NCI-H2196 treated with DMSO at 0.1 percent for 48 hours (cell line): ENCODE data around the gene STARD4.

Experiments used
- DNase-seq: peaks from one replicate; lab custom pipeline; 2025; ENCODE audit not compliant: unreplicated experiment; lab: John Stamatoyannopoulos, UW

The STARD4 gene

DNA sequence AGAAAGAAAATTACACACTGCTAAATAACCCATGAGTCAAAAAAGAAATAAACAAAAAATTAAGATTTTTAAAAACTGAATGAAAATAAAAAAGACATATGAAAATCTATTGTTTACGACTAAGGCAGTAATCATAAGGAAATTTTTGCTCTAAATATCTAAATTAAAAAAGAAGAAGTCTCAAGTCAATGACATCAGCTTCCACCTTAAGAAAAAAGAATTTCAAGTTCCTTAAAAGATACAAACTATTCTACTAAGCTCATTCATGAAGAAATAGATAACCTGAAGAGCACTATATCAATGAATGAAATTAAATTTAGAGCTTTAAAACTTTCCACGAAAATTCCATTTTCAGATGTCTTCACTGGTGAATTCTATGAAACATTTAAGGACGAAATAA is 15.7 kb upstream of the STARD4 start:
- DNase-seq, result no peak

DNA sequence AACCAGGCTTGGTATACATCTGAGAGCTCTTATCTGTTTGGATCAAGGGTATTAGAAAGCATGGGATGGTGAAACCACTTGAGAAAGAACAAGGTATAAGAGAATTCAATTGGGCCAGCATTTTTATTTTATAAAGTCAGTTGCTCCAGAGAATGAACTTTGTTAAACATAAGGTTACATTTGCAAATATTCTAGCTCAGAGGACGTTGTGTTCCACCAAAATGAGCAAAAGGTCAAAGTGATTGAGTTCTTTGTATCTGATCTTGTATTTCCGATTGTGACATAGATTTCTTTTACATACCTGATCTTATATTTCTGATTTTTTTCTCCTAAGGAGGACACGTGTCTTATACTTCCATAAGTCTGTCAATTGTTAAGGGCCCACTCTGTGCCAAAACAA is 8.6 kb upstream of the STARD4 start:
- DNase-seq, result no peak

DNA sequence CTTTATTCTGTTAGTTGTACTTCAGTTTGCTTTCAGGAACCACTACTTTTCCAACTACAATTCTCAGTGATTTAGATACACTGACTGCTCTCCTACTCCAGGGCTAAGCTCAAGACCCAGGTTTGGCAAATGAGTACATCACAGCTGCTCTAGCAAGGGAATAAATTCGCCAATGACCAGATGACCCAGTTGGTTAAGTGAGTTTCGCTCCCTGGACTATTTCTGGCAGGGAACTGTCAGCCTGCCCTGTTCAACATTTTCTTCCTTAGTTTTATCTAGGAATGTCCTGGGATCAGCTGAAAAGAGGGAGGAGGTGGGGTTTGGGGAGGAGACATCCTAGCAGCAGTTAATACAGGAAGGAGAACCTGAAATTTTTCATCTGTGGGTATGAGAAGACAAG is 6.4 kb upstream of the STARD4 start:
- DNase-seq, result no peak

DNA sequence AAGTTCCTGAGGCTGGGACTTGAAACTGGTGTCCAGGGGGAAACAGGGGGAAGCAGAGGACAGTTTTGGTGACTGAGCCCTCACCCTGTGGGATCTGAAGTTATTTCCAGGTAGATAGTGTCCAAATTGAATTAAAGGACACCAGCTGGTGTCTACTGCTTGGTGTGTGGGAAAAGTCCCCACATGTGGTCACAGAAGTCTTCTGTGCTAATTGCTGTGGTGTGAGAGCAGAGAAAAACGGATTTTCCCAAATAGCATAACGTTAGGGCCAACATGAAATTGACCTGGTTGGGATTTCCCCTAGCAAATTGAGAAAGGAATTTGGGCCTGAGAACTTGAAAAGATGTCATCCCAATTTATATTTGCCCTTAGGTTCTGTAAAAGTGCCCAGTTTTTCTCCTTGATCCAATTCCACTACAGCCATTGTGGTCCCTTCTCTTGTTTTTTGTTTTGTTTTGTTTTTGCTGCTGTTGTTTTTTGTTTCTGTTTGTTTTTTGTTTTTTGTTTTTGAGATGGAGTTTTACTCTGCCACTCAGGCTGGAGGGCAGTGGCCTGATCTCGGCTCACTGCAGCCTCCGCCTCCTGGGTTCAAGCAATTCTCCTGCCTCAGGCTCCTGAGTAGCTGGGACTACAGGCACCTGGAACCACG is 5.6 kb upstream of the STARD4 start:
- no peak for DNase-seq

DNA sequence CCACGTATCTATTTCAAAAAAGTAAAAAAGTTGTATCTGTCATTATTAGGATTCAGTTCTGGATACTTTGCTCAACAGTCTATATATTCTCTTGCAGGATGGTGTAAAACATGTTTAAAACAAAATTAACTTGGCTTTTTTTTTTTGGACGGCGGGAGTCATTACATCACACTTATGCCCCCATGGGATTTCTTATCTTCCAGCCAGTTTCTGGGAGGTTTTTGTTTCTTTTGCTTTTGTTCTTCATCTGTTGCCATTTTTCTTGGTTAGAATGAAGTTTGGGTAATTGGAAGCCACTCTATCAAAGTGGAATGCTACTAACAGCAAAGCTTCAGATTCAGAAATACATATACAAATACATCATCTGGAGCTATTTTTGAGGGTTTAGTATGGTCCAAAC is 1.8 kb upstream of the STARD4 start:
- no peak for DNase-seq

DNA sequence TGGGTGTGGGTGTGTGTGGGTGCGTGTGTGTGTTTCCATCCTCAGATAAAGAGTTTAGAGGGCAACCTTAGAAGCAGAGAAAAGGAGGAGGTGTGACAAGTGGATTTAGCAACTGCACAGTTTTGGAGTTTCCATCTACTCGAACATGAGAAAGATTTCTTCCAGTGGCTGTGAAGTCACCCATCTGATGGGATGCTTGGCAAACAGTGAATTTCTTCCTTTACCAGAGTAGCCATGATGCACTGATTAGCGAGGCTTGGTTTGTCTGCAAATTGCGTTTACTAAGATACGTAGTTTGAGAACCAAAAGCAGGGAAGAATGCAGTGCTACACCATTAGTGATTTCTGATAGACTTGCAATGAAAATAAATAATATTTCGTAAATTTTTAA is 791 bp upstream of the STARD4 start:
- DNase-seq, result no peak

DNA sequence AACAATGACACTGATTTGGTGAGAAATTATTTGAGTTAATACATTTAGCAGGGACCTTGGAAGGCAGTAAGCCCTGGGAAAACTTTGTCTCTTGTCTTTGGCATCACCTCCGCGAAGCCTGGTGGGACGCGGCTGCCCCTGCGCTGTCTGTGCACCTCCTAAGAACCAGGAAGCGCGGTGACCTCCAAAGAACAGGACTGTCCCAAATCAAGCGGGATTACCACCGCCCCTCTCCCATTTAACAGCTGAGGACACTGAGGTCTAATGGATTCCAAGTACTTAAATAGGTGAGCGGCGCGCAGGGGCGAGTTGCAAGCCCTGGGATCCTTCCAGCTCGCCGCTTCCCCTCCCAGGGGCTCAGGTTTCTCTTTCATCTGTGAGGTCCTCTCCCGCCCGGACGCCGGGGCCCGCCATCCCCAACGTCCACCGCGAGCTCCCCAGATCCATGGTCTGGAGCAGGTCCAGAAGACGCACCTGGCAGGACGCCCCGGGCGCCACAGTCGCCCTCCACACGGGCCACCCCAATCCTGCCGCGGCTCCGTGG is 432 bp downstream of the STARD4 start:
- DNase-seq, result no peak

DNA sequence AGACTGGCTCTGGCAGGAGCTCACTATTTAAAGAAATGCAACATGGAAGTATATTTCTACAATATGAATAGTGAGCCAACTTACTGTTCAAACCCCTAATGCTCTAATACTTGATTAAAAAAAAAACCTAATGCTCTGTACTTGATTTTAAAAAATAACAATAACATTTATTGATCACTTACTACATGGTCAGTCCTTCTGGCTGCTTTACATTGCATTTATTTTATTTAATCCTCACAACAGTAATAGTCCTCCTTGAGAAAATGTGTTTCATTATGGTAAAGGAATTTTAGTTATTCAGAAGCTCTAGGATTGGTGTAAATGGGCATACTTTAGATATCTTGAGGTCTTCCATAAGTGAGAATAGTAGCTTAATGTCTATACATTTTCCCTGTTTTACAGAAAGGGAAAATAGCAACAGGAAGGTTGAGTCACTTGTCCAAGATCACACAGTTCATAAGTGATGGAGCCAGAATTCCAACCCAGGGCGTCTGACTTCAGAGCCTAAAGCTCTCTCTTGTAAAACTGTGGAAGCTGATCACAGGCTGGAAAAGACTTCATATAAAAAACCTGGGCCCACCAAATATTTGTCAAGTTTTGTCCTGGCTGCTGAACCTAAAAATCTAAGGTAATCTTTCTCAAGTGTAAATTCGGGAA is 1.0 kb downstream of the STARD4 start:
- DNase-seq, result no peak

DNA sequence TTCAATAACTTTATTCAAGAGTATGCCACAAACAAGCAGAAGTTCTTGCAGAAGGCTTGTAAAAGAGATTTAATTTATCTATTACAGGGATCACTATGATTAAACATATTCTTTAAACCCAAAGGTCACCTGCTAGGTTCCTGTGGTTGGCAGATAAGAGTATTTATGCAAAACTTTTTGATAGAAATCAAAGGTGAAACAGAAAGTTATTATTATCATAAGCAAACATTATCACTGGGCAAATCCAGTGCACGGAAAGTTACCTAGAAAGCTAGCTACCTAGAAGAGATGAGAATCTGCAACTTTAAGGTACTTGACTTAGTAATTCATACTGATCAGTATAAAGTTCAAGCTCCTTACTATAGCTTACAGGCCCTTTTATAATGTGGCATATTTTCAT is 3.2 kb downstream of the STARD4 start:
- DNase-seq, result no peak

DNA sequence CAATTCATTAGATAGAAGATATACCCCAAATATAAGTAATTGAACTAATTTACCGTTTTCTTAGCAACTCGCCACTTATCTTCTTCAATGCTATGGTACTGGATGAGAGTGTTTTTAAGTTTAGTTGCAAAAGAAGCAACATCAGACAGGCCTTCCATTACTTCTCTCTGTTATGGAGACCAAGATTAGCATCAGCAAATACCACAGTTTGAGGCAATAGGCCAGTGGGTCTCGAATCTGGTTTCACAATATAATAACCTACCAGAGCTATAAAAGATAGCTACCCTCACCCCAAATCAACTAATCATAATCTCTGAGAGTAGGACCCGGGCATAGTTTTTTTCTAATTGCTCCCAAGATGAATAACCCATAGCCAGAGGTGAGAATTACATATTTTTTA is 5.1 kb downstream of the STARD4 start:
- no peak for DNase-seq

DNA sequence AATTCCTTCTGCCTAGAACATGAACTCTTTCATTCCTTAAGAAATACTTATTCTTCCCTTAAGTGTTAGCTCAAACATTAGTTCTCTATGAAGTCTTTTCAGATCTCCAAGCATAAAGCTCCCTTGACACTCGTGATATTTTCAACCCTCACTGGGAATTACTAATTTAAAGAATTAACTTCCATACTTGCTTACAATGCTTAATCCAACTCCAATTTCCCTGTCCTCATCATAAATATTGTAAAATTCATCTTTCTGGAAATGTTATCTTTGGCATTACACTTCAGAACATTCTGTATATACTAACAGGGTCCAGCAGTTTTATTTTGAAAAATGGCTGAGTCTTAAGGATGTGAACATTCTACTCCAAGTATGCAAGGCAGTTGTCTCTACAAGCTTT is 7.2 kb downstream of the STARD4 start:
- DNase-seq, result no peak

DNA sequence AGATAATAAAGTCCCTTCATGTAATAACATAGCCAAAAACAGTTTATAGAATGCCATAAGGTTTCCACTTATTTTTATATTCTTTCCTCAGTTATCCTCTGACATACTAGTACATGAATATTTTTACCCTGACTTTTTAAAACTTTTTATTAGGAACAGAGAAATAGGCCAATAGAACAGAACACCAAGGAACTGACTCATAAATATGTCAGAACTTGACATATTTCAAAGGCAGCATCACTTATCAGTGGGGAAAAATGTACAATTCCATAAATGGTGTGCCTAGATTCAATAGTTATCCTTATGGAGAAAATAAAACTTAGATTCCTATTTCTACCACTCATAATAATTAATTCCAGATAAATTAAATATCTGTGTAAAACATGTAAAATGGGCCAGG is 9.4 kb downstream of the STARD4 start:
- no peak for DNase-seq

DNA sequence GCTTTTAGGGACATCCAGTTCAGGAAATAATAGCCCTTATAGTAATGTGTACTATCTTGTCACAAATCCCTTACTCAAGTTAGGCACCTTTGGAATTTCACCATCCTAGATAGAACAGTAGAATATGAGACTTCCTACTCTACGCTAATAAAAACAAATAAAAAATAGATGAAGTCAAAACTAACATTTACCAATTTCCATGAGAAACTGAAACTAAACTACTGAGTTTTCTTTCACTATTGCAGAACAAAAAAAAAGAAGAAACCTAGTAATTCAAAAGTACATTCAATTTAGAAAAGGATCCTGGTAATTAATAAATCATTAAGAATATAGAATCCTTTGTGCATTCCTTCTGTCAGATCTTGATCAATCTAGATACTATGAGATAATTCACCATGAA is 14.0 kb downstream of the STARD4 start:
- no peak for DNase-seq

DNA sequence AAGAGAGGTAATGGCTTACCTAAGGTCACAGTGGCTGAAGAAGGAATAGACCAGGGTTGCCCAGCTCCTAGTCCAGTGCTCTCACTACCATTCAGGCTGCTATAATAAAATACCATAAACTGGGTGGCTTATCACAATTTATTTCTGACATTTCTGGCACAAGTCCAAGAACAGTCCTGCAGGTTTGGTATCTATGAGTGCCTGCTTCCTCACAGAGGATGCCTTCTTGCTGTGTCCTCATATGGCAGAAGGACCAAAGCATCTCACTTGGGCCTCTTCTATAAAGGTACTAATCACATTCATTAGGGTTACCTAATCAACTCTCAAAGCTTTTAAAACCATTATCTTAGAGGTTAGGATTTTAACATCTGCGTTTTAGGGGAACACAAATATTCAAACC is 17.2 kb downstream of the STARD4 start:
- DNase-seq, result no peak

DNA sequence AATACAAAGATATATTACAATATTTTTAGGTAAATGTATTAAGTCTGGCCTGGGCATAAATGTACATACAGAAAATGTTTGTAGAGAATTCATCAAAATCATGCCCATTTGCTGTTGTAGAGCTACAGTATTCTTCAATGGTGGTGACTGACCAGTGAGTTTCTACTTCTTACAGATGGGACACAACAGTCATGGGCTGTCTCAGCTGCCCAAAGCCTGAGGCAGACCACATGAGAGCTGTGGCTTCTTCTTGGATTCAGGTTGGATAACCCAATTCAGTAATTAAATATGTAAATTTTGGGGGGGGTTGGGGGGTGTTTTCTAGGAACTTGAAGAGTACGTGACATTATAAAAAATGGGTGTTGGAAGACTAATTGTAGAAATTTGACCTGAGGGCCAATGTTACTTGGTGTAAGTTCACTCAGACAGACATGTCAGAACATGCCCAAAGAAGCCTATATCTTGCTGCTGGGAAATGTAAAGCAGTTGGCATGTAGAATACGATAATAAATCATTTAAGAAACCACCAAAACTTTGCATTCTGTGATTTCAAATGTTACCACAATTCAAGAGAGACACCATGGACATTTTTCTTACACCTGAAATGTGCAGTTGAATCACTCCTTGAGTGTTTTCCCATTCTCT is 17.9 kb downstream of the STARD4 start:
- DNase-seq, result no peak

DNA sequence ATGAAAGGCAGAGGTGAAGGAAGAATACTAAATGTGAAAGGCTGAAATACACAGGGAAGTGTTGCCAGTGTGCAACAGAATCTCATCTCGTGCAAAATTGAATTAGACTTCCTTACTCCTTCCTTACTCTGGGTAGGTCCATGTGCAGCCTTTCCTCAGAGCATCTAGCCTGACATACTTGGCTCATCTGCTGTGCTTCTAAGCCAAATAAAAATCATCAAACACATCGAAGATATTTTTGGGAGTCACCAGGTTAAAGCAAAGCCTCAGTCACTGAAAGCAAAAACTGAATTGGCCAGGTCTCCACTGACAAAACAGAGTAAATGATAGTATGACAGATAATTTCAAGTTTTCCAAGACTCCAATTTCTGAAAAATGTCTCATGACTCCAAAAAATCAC is 19.3 kb downstream of the STARD4 start:
- no peak for DNase-seq

DNA sequence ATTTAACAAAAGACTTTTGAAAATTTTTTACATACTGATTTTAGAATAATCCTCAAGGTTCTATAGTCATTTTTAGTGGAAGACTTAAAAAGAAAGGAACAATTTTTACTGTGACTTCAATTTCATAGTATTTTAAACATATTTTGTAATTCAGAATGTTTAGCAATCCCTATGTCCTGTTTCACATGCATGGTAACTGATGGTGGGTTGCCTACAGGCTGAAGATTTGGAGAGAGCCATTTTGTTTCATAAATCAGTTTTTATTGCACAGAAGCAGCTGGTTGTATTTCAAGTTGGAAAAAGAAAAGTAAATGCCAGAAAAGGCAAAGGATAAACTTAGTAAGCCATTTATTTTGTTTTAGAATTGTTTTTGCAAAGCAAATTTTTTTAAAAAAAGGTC is 24.0 kb downstream of the STARD4 start:
- DNase-seq, result no peak

DNA sequence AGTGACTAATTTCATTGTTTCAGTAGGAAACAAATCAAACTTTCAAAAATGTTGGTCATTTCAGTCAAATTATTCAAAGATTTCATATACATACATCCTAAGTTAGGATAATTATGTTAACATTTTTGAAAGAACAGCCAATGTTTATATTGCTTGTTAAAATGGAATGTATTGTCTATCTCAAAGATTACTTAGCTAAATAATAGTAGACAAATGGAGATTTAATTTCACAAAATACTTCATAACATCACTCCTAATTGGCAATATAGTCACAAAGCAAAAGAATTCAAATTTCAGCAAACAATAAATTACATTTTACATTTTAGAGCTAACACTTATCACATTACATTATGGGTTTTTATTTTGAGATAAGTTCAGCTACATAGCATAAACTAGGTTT is 25.4 kb downstream of the STARD4 start:
- DNase-seq, result no peak

DNA sequence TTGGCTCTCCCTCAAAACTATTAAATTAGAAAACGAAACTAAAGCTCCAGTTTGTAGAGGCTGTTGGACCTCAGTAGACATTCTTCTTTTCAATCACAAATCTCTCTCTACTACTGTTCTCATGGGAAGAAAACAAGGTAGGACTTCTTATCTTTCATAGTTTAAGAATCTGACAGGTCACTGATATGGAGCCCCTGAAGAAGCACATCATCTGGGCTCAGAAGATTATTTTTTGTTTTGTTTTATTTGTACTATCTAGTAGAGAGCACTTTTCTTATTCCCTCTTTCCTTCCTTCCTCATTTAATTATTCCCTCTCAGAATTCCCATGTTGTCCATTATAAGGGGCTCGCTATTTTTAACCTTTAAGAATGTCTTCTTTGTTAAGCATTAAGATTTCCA is 26.3 kb downstream of the STARD4 start:
- DNase-seq, result no peak

DNA sequence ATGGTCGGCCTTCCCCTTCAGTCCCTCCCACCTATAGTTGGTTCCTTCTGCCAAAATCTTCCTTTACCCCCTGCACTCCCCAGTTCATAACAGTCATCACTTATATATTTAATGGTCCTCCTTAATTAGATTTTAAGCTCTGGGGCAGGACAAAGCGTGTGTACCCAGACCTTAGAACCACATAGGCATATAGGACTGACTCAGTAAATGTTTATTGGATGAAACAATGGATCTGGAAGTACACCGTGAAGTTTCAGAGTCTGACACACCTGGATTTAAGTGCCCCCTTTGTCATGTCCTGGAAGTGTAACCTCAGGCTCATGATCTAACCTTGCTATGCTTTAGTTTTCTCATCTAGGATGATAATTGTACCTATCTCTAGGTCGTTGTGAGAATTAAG is 32.0 kb downstream of the STARD4 start:
- no peak for DNase-seq

DNA sequence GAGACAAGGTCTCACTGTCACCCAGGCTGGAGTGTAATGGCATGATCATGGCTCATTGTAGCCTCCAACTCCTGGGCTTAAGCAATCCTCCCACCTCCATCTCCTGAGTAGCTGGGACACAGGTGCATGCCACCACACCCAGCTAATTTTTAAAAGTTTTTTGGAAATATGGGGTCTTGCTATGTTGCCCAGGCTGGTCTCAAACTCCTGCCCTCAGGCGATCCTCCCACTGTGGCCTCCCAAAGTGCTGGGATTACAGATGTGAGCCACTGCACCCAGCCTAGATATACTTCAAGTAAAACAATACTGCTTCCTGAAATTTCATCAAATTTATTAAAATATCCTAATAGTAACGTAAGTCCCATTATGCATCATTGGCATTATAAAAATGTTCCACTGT is 33.4 kb downstream of the STARD4 start:
- DNase-seq, result no peak

DNA sequence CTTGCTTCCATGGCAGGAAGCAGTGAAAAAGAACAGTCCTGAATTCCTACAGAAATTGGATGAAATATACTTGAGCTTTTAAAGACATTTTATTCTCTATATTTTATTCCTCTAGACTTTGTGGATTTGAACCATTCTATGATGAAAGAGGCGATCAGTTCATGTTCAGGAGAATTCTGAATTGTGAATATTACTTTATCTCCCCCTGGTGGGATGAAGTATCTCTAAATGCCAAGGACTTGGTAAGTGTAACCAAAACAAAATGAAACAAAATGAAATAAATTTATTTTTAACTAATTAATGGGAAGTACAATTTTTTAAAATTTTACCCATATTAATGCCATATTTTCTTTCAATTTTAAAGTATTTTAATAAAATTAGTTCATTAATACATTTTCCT is 34.1 kb downstream of the STARD4 start:
- no peak for DNase-seq

DNA sequence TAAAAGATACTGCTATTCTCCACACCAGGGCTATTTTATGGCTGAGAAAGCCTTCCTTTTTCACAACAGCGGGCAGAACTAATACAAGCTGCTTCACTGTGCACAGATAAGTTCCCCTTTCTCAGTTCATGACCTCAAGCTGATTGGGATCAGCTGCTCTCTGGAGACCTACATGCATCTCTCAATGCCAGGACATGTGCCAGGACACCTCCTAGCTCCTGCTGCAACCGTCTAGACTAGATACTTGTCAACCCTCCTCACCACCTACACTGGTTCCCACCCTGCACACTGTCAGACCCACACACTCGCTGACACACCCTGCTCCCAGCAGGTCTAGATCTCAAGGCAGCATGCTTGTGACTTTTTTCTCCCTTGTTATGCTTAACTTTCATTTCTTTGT is 39.8 kb downstream of the STARD4 start:
- no peak for DNase-seq
